Activated CD8-positive, alpha-beta T cell treated with anti-CD3 and anti-CD28 coated beads for 36 hours (primary cell): Measurements from ENCODE around the gene FNIP1. TPM values are rescaled to one million over a fixed set of nuclear protein-coding genes. Genes with fewer than 3 reads are reported as not detected.

Experiments used
- ATAC-seq: fragments of 200-7000 bp; cut with Tn5 transposase; one replicate; pipeline ENCODE4 v1.10.0; 2021; ENCODE audit warnings: mild to moderate bottlenecking, moderate library complexity
- CTCF ChIA-PET: fragments of 350-600 bp; sonication (Branson Sonifier 250); formaldehyde crosslinking; loops from one replicate; lab custom pipeline; 2021; ENCODE audit warnings: antibody characterized with exemption; lab: Charles Lee
- POLR2A ChIA-PET: fragments of 350-600 bp; sonication (Branson Sonifier 250); formaldehyde crosslinking; loops from one replicate; lab custom pipeline; 2021; ENCODE audit warnings: antibody characterized with exemption; lab: Charles Lee
- DNase-seq: peaks from one replicate; pipeline ENCODE4 v3.0.0-alpha.2; 2020
- H3K27ac Mint-ChIP-seq: one replicate; pipeline ENCODE4 v1.8.0; 2021; ENCODE audit warnings: mild to moderate bottlenecking, mixed read lengths
- H3K27me3 Mint-ChIP-seq: one replicate; pipeline ENCODE4 v1.8.0; 2021; ENCODE audit warnings: mixed read lengths
- H3K36me3 Mint-ChIP-seq: one replicate; pipeline ENCODE4 v1.8.0; 2021; ENCODE audit warnings: low read depth, mixed read lengths
- H3K4me1 Mint-ChIP-seq: one replicate; pipeline ENCODE4 v1.8.0; 2021; ENCODE audit warnings: low read depth, mixed read lengths
- H3K4me3 Mint-ChIP-seq: one replicate; pipeline ENCODE4 v1.8.0; 2021; ENCODE audit warnings: mild to moderate bottlenecking, moderate library complexity, mixed read lengths
- H3K9me3 Mint-ChIP-seq: one replicate; pipeline ENCODE4 v1.8.0; 2021; ENCODE audit warnings: mixed read lengths
- CTCF ChIP-seq: fragments of 200-600 bp; IDR thresholded peaks from one replicate; pipeline ENCODE4 v1.8.0; 2022; ENCODE audit warnings: antibody characterized with exemption, mild to moderate bottlenecking
- intact Hi-C: fragments of 100-400 bp; cut with micrococcal nuclease; formaldehyde crosslinking; loops from one replicate; pipeline ENCODE4 v1.10.0; 2022
- total RNA-seq, 2 experiments: library from RNA; stranded (reverse); gene quantifications; one replicate each; pipeline ENCODE4 v1.2.3, GENCODE V29; 2021

The FNIP1 gene
- total RNA-seq, 2 experiments from 2014 or later, result 15.9 to 16.0 TPM

DNA sequence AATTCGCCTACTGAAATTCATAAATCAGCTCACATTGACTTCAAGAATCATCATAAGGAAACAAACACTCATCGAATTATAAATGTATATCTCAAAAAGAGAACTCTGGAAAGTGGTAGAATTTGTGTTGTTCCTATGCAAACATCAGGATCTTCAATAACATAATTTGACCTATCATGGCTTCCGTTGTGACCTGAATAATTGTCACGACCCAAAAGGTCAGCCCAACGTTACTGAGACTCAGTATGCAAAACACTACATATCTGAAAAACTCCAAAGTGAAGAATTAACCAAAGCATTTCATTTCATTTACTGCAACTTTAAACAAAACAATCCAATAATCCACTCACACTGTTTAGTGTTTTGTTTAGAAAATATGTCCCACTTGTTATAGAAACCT lies 163.0 kb downstream of the FNIP1 start:
- DNase-seq (peak; percentile 20), ATAC-seq (no peak)
- H3K27me3 Mint-ChIP-seq, result no peaks in the 10 kb centered on the region
- no peaks in the 10 kb centered on the region for H3K9me3 Mint-ChIP-seq
- POLR2A ChIA-PET, result interaction anchor here (1.0 to 1.2 kb wide), 2 partner anchors 163 to 228 kb away, joined by 3 read pairs; partner anchors contain the start of gene FNIP1
- H3K27ac Mint-ChIP-seq, result peak overlapping the region; percentile 89
- peaks cover 7% of the 10 kb centered on the region for H3K36me3 Mint-ChIP-seq
- peaks cover 17% of the 10 kb centered on the region for H3K4me1 Mint-ChIP-seq
- no peak for TF ChIP-seq CTCF
- intact Hi-C loops, result loop anchor here (5.0 kb wide), 1 partner anchor 37 kb away; no protein-coding TSS in a partner anchor
- CTCF ChIA-PET, result interaction anchor here (1.6 kb wide), 1 partner anchor 17 kb away, joined by 4 read pairs; no protein-coding TSS in a partner anchor
- H3K4me3 Mint-ChIP-seq, result peak overlapping the region; percentile 95

- Mint-ChIP-seq H3K27me3 (no peaks in the 10 kb centered on the region), H3K36me3 (peaks cover 13% of the 10 kb centered on the region), H3K27ac (no peak overlapping the region), H3K9me3 (peaks cover 2% of the 10 kb centered on the region), H3K4me3 (no peak overlapping the region), H3K4me1 (peaks cover 38% of the 10 kb centered on the region)
- ATAC-seq, result no peak
- no peak for DNase-seq
- intact Hi-C loops, result loop anchor here (5.0 kb wide), 1 partner anchor 34 kb away; no protein-coding TSS in a partner anchor
- no peak for TF ChIP-seq CTCF
- CTCF ChIA-PET, result interaction anchor here (1.1 kb wide), 1 partner anchor 42 kb away, joined by 3 read pairs; no protein-coding TSS in a partner anchor
- POLR2A ChIA-PET, result no interaction called here
Observed at GRCh38 chr5:131630963-131631350, 165.9 kb downstream of the FNIP1 start.

GRCh38 chr5:131630208-131630962 lies 166.4 kb downstream of the FNIP1 start:
- peaks cover 16% of the 10 kb centered on the region for H3K36me3 Mint-ChIP-seq
- H3K4me3 Mint-ChIP-seq, result no peak overlapping the region
- TF ChIP-seq CTCF, result no peak
- ChIA-PET POLR2A (no interaction called here), CTCF (interaction anchor here (1.1 to 2.6 kb wide), 2 partner anchors 41 kb away, joined by 3 to 15 read pairs; no protein-coding TSS in a partner anchor)
- ATAC-seq (no peak), DNase-seq (no peak)
- no peak overlapping the region for H3K27ac Mint-ChIP-seq
- H3K4me1 Mint-ChIP-seq, result peaks cover 40% of the 10 kb centered on the region
- intact Hi-C loops, result loop anchor here (5.0 kb wide), 1 partner anchor 33 kb away; no protein-coding TSS in a partner anchor
- peaks cover 3% of the 10 kb centered on the region for H3K9me3 Mint-ChIP-seq
- no peaks in the 10 kb centered on the region for H3K27me3 Mint-ChIP-seq

DNA sequence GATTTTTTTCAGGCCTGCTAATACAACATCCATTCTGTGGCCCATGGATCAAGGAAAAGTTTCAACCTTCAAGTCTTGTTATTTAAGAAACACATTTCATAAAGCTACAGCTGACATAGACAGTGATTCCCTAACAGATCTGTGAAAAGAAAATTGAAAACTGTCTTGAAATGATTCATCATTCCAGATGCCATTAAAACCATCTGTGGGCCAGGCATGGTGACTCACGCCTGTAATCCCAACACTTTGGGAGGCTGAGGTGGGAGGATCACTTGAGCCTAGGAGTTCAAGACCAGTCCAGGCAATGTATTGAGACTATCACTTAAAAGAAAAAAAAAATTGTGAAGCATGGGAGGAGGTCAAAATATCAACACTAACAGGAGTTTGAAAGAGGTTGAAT lies 167.8 kb downstream of the FNIP1 start:
- POLR2A ChIA-PET, result no interaction called here
- Mint-ChIP-seq H3K4me3 (no peak overlapping the region), H3K27ac (peak overlapping the region; percentile 13)

More for the DNA sequence above, 167.8 kb downstream of the FNIP1 start:
- no peak for TF ChIP-seq CTCF
- Mint-ChIP-seq H3K27me3 (no peaks in the 10 kb centered on the region), H3K36me3 (peaks cover 21% of the 10 kb centered on the region), H3K4me1 (peaks cover 46% of the 10 kb centered on the region), H3K9me3 (peaks cover 3% of the 10 kb centered on the region)
- DNase-seq (no peak), ATAC-seq (no peak)
- CTCF ChIA-PET, result interaction anchor here (1.0 to 2.6 kb wide), 3 partner anchors 16 to 40 kb away, joined by 3 to 15 read pairs (median 4); no protein-coding TSS in a partner anchor
- intact Hi-C loops, result no loop called here
